ENCODE measurements around the gene FGFBP2.

FGFBP2 gene

GRCh38 chr4:15965325-15965724 lies 2.4 kb upstream of the FGFBP2 start:
- no peak for DNase-seq

GRCh38 chr4:15964159-15964558 lies 1.2 kb upstream of the FGFBP2 start:
- no peak for DNase-seq

- DNase-seq: no peak
These were observed 601 bp upstream of the FGFBP2 start for GRCh38 chr4:15963576-15963975.

- DNase-seq: no peak
These were observed 1.0 kb downstream of the FGFBP2 start for GRCh38 chr4:15961781-15962510.

- no peak for DNase-seq
These were observed 4.4 kb downstream of the FGFBP2 start for GRCh38 chr4:15958562-15958961.

GRCh38 chr4:15956179-15956850 lies 6.7 kb downstream of the FGFBP2 start:
- DNase-seq: peak; percentile 58

GRCh38 chr4:15955670-15956069 lies 7.3 kb downstream of the FGFBP2 start:
- peak; percentile 14 for DNase-seq

- no peak for DNase-seq
These were observed 9.3 kb downstream of the FGFBP2 start for GRCh38 chr4:15953625-15954024.

GRCh38 chr4:15951781-15952180 lies 11.2 kb downstream of the FGFBP2 start:
- no peak for DNase-seq

GRCh38 chr4:15948826-15949225 lies 14.1 kb downstream of the FGFBP2 start:
- DNase-seq: no peak

- no peak for DNase-seq
These were observed 15.3 kb downstream of the FGFBP2 start for GRCh38 chr4:15947684-15948083.

GRCh38 chr4:15945516-15945915 lies 17.5 kb downstream of the FGFBP2 start:
- DNase-seq: no peak

GRCh38 chr4:15944895-15945294 lies 18.1 kb downstream of the FGFBP2 start:
- no peak for DNase-seq

- no peak for DNase-seq
These were observed 20.7 kb downstream of the FGFBP2 start for GRCh38 chr4:15942283-15942682.

- no peak for DNase-seq
These were observed 24.3 kb downstream of the FGFBP2 start, which contains the start of gene FGFBP1 for GRCh38 chr4:15938640-15939039. Gene FGFBP1, minus strand, starts transcription at chr4:15938740. Its CDS starts 2,108 bp downstream, at chr4:15936632.

- peak; percentile 22 for DNase-seq
These were observed 24.8 kb downstream of the FGFBP2 start for GRCh38 chr4:15938182-15938581.

GRCh38 chr4:15936495-15936894 lies 26.5 kb downstream of the FGFBP2 start:
- DNase-seq: no peak

- no peak for DNase-seq
These were observed 27.2 kb downstream of the FGFBP2 start for GRCh38 chr4:15935504-15936402.

- no peak for DNase-seq
These were observed 28.7 kb downstream of the FGFBP2 start for GRCh38 chr4:15934259-15934658.

GRCh38 chr4:15931451-15932210 lies 31.3 kb downstream of the FGFBP2 start:
- DNase-seq: no peak

GRCh38 chr4:15930314-15930713 lies 32.7 kb downstream of the FGFBP2 start:
- DNase-seq: no peak

GRCh38 chr4:15929540-15929939 lies 33.4 kb downstream of the FGFBP2 start:
- DNase-seq: no peak

GRCh38 chr4:15928883-15929282 lies 34.1 kb downstream of the FGFBP2 start:
- no peak for DNase-seq

Data from fibroblast of skin of right biceps (primary cell).